ENCODE measurements around the gene HSD11B2.
A peak's percentile ranks its signal among the peaks of the same experiment; 100 is the strongest.

Gene HSD11B2

DNA sequence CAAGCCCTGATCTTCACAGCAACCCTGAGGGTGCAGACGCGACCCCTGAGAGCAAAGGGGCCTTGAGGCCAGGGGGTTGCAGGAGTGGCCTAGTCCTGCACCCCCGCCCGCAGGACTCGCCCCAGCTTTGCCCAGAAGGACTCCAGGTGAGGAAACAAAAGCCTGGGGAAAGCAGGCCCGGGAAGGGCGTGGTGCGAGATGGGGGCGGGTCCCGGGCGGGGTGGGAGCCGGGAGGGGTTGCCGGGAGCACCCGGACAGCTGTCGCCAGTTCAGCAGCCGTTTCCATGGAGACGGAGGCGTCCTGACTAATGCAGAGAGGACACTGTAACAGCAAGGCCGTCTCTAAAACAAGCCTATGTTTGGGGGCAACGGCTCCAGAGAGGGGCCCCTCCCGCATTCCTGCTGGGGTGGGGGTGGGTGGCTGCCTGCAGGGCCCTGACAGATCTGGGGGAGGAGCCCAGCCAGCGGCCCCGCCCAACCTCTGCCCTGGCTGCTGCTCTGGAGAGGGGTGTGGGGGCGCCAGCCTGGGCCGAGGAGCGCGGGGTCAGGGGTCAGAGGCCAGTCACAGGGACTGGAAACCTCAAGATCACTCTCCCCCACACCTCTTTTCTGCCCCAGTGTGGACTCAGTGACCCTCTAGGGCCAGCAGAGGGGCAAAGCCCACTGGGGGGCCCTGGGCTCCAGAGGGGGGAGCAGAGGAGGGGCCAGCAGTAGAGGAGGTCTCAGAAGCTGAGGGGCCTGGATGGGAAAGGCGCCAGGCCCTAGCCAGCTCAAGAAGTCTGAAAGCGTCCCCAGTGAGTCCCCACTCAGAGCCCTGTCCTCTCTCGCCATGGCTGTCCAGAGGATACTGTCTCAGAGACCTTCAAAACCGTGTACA, 34.5 kb upstream of the HSD11B2 start:
- no peak for DNase-seq (ENCODE audit: low read depth in 2 of 2)

DNA sequence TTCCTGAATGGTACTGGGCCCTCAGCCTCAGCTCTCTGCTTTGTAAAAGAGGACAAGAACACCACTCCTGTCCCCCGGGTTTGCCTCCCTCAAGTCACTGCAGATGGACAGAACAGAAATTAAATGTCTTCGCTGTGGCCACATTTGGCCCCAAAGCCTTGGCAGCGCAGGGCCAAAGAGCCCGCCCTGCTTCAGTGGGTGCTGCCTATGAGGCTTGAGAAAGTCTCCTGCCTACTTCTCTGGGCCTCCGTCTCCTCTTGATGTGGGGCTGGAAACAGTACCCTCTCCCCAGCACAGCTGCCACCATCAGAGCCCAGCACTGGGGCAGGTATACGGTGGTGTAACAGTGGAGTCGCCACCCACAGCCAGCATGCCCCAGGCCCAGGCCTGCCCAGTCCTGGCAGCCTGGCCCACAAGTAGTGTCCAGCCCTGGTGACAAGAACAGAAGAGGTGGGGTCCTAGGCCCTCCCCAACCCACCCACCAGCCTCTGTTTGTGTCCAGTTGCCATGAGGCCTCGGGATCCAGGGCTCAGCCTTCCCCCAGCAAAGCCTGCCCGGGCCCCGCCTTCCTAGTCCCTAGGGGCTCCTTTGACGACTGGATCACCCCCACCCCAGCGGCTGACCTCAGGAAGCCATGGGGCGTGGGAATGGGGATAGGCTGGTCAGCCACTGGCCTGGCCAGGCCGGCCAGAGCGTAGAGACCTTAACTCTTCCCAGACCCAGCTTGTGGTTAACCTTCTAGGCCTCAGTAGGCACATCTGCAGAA, 33.7 kb upstream of the HSD11B2 start:
- DNase-seq (ENCODE audit: low read depth in 2 of 2), result no peak

DNA sequence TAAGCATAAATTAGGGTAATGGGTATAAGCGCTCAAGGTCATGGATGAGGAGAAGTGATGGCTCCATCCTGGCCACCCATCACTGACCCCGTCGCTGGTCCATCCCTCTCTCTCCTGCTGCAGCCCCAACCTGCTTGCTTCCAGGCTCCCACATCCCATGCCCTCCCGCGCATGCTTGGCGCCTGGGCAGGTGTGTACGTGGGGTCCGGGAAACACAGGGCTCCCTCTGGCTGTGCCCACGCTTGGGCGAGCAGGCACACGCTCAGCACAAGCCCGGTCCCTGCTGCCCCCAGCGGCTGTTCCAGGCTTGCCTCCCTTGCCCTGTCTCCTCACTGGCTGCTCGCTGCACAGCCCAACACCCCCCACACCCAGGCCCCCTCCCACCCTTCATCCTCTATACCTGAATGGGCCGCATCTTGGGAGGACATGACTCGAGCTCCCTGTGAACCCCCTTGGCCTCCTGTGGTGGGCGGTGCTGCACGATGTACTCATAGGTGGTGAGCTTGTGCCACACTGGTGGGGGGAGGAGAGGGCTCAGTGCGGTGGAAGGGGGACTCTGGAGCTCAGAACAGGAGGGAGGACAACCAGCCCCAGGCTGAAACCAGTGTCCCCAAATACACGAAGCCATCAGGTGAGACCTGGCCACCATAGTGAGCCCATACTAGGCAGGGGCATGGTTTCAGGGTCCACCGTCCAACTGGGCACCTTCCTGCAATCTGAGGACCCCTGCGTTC, 32.9 kb upstream of the HSD11B2 start:
- DNase-seq (ENCODE audit: low read depth in 2 of 2), result no peak

DNA sequence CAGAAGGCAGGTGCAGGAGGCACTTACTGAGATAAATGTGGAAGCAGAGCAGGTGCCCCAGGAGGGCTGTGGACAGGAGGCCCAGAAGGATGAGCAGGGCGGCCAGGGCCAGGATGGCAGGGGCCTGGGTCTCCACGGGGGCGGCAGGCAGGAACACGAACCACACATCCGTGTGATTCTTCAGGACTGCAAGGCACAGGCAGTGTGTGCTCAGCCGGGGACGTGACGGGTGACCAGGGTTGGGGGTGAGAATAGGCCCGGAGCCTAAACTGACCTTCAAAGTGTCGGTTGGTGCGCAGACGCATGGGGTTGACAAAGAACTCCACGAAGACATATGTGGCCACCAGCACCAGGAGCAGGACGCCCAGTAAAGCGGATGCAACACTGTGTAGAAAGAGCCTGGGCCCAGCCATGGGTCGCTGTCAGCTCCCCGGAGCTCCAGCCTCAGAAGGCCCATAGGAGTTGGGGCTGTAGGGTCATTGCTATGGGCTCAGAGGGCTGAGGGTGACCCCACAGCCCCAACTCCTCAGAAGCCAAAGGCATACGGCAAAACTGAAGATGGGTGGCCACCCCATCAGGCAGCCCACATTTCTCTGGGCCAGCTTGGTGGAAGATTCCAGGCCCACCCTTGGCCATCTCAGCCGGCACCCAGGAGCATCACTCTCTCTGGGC, 32.2 kb upstream of the HSD11B2 start:
- DNase-seq (ENCODE audit: low read depth in 2 of 2), result no peak

DNA sequence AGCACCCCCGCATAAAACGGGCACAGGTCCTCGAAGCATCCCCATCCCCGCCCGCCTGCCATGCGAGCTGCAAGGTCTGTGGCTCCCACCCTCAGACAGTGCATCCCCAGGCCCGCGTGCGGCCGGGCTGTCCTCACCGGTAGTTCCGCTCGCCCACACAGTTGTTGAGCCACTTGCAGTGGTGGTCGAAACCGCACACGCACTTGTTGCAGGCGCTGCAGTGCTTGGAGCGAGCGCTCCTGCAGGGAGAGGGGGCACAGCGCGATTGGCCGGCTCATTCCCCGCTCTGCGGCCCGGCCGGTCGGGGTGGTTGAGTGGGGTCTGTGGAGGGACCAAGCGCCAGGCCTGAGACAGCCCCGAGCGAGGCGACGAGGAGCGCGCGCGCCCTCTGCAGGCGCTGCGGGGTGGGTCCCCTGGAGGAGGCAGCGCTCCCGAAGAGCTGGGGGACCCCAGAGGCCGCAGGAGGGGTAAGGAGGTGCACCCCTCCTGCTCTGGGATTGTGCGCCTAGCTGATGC, 31.6 kb upstream of the HSD11B2 start:
- DNase-seq (ENCODE audit: low read depth in 2 of 2), result no peak

DNA sequence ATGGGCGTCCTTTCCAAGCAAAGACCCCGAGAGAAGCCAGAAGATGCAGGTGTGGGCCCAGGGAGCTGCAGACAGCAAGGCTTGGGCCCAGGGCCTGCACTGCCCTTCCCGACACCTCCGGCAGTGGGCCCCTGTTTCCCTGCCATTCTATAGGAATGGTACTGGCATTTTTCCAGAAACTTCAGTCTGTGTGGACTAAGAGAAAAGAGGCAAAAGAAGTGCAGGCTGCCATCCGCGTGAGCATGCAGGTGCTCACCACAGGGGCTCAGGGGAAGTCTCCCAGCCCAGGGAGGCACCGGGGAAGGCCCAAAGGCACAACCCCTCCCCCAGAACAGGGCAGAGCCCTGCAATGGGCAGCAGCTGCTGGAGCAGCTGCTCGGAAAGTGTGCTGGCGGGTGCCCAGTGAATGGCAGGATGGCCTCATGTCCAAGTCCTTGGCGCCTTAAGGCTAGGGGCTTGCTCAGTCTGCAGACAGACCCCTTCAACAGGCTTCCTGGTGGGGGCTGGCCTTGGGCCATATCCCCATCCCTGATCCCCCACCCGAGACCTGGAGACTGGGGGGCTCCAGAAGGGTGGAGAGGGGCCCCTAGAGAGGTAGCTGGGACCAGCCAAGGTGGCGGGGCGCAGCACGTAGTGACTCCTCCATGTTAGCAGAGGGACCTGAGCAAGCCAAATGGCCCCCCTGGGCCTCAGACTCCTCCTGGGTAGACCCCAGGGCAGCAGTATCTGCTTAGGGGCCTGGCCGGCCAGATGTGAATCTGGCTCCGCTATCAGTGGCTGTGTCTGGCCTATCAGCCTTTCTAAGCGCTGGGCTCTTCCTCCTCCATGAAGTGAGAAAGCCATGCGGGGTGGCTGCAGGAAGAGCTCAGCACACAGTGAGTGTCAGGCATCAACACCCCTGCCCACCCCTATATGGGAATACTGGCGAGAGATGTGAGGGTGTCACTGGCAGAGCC, 30.9 kb upstream of the HSD11B2 start:
- no peak for DNase-seq (ENCODE audit: low read depth in 2 of 2)

DNA sequence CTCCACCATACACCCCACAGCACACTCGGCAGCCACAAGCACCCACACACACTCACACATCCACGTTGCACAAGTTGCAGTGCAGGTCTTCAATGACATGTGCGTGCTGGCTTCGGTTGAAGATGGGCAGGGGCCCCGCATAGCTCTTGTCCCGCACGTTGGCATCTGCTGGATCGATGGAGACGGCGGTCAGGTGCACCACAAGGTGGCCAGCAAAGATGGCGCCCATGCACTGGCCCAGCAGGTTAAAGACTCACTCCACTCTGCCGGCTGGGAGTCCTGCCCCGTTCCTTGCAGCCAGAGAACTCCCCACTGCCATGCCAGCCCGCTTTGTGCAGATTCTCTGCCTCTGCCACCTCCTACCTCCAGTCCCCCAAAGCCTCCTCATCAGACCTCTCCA, 30.0 kb upstream of the HSD11B2 start:
- DNase-seq (ENCODE audit: low read depth in 2 of 2), result no peak

- no peak for DNase-seq (ENCODE audit: low read depth in 2 of 2)
These were observed 26.9 kb upstream of the HSD11B2 start for GRCh38 chr16:67403976-67404555.

DNA sequence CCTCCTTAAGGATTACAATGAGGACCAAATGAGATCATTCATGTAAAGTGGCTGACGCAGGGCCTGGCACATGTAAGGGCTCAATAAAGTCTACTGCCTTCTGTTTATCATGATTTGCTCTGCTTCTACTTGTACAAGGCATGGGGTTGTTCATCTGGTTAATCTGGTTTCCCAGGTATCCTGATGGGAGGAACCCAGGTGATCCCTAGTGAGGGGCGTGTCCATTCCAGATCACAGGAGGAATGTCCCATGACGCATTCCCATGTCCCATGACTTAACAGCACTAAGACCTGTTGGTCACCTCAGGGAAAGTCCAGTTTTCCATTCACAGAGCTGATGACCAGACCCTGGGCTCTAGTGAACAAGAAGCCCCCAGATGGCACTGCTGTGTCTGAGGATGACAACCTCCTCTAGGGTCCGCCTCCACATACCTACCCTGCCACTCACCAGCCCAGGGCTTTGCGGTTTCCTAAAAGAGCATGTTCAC, 26.1 kb upstream of the HSD11B2 start:
- no peak for DNase-seq (ENCODE audit: low read depth in 2 of 2)

DNA sequence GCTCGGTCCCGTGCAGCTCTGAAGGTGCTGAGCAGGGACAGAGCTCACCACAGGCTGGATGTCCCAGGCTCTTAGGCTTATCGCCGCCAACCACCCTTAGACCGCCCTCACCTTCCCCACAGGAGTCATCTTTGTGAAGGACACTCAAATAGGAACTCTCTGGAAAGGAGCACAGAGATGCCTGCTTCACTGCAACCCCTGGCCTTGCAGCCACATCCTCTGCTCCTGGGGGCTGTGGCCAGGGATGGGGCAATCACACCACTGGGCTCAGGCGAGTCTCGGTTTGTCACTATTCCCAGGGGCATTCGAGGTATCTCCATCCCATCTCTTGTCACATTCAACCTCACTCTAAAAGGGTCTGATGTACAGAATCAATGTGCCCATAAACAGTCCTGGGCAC, 25.6 kb upstream of the HSD11B2 start:
- no peak for DNase-seq (ENCODE audit: low read depth in 2 of 2)

- peak; percentile 74 to 76 for DNase-seq (ENCODE audit: low read depth in 2 of 2)
These were observed 24.6 kb upstream of the HSD11B2 start for GRCh38 chr16:67406111-67406971.

- no peak for DNase-seq (ENCODE audit: low read depth in 2 of 2)
These were observed 23.6 kb upstream of the HSD11B2 start for GRCh38 chr16:67407176-67407787.

- DNase-seq (ENCODE audit: low read depth in 2 of 2), result no peak
These were observed 23.0 kb upstream of the HSD11B2 start for GRCh38 chr16:67407788-67408452.

DNA sequence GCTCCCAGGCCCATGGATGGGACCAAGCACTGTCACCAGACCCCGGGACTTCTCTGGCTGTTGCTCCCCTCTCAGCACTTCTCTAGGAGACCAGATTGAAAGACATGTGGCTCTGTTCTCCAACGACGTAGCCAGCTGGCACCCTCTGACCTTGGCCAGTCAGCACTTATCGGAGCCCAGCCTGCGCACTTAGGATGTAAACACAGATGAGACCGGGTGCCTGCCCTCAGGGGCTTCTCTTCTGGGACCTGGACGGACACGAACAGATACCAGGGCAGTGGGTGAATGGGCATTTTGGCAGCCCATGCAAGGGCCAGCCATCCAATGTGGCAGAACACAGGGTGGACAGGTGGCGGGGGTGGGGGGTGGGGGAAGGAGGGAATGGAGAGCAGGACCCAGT, 21.3 kb upstream of the HSD11B2 start:
- DNase-seq (ENCODE audit: low read depth in 2 of 2), result no peak

DNA sequence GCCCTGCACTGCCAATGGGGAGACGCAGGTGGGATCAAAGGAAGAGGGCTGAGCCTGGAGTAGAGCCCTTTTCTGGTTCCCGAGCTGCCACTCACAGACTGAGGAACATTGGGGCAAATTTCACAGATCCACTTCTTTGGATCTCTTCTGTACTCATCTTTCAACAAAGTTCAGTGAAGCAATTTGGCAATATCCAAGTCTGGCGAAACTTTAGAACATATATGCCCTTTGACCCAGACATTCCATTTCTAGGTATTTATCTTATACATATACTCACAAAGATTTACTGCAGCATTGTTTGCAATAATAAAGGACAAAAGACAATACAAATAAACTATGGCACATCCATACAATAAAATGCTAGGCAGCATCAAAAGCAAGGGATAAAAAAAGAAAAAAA, 19.6 kb upstream of the HSD11B2 start:
- no peak for DNase-seq (ENCODE audit: low read depth in 2 of 2)

- DNase-seq (ENCODE audit: low read depth in 2 of 2), result no peak
These were observed 18.6 kb upstream of the HSD11B2 start for GRCh38 chr16:67412294-67412693.

DNA sequence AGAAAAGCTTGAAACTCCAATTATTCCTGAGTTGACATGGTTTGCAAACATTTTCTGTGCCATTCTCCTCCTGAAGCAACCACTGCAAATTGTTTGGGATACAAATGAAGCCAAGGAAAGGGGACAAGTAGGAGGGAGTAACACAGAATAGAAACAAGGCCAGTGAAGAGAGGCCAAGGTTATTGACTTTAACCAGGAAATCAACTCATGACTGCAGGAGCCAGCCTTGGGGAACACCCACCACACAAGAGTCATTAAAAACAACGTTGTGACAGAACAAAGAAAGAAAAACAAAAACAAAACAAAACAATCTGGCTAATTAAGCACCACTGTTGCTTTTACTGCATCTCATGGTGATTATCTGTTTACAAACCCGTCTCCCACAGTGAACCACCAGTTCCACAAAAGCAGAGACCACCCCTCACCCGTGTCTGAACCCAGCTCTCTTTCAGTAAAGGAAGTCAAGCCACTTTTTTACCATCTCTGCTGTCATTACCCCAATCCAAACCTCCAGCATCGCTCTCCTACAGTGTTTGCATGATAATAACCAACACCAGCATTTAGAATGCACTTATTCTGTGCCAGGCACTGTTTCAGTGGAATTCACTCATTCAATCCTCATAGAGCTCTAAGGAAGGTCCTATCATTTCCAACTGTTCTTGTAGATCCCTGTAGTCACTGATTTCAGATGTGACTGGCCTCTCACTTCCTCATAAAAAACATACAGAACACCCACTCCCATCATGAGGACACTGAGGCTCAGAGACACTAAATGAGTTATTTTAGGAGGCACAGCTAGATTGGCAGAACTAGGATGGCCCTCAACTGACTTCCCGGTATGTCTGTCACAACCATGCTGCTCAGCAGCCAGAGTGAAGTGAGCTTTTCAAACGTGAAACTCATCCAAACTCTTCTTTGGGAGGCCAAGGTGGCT, 16.7 kb upstream of the HSD11B2 start:
- no peak for DNase-seq (ENCODE audit: low read depth in 2 of 2)
